ENCODE data around the gene LLGL1. TPM values are rescaled to one million over a fixed set of nuclear protein-coding genes. Genes with fewer than 3 reads are reported as not detected.

Gene LLGL1
- total and polyA plus RNA-seq, 2 donors (not counting 1 experiment from before 2014, with no cell fraction given), result 14.9 to 15.2 TPM

GRCh38 chr17:18253187-18253884 is 27.9 kb downstream of the LLGL1 start:
- ChIA-PET POLR2A (no interaction called here), CTCF (no interaction called here)
- TF ChIP-seq EZH2 (IDR thresholded peaks at IDR 0.05; ENCODE audit: borderline replicate concordance, insufficient read depth, low read depth, low read length, poor library complexity, severe bottlenecking) (no peak), CTCF (IDR thresholded peaks at IDR 0.05) (no peak)
- DNase-seq (no peak), ATAC-seq (ENCODE audit: low read depth) (no peak)
- H3K4me1 ChIP-seq (ENCODE audit: control insufficient read depth in 2 of 2, insufficient read depth in 2 of 2, low read length in 2 of 2), result peaks cover 12 to 14% of the 10 kb centered on the region in 2 donors
- intact Hi-C loops (cut with micrococcal nuclease), result no loop called here
- no peak overlapping the region for H3K4me3 Mint-ChIP-seq
- no peak overlapping the region for H2AFZ ChIP-seq (ENCODE audit: insufficient read depth, low read depth, low read length, poor library complexity, severe bottlenecking)
- H3K4me3 ChIP-seq (ENCODE audit: control extremely low read depth in 1 of 5, extremely low read depth in 1 of 5, insufficient read depth in 1 of 5, low read depth in 2 of 5, low read length in 4 of 5), result no peak overlapping the region
- no peaks in the 10 kb centered on the region for H3K9me3 ChIP-seq (ENCODE audit: control extremely low read depth in 1 of 3, control insufficient read depth in 2 of 3, insufficient read depth in 1 of 3, low read length in 2 of 3)
- H3K4me1 Mint-ChIP-seq, result peaks cover 16% of the 10 kb centered on the region
- no peaks in the 10 kb centered on the region for H3K27me3 Mint-ChIP-seq
- H3K27ac ChIP-seq (ENCODE audit: low read length in 2 of 2), result no peak overlapping the region
- no peak overlapping the region for H3K9ac ChIP-seq (ENCODE audit: low read length)
- H3K27me3 ChIP-seq (replicated peaks in 1 of 4; ENCODE audit: control extremely low read depth in 1 of 4, control insufficient read depth in 3 of 4, insufficient read depth in 4 of 4, low read length in 3 of 4), result no peaks in the 10 kb centered on the region
- H3K79me2 ChIP-seq (ENCODE audit: control insufficient read depth, insufficient read depth, low read length), result peaks cover 32% of the 10 kb centered on the region
- H3K36me3 ChIP-seq (replicated peaks in 1 of 2; ENCODE audit: control extremely low read depth in 1 of 2, control insufficient read depth in 1 of 2, extremely low read depth in 1 of 2, insufficient read depth in 2 of 2, low read length in 1 of 2), result peaks cover 0 to 73% of the 10 kb centered on the region in 2 experiments
- no peaks in the 10 kb centered on the region for H3K9me3 Mint-ChIP-seq (ENCODE audit: insufficient read depth)
- no peak overlapping the region for H3K4me2 ChIP-seq (replicated peaks; ENCODE audit: low read depth, low read length, poor library complexity, severe bottlenecking)
- peaks cover 45% of the 10 kb centered on the region for H4K20me1 ChIP-seq (ENCODE audit: control insufficient read depth, insufficient read depth, low read length, poor library complexity, severe bottlenecking)
- WGBS (ENCODE audit: insufficient coverage), result 96% methylated on average over 15 of the region's 16 CpGs
- no peak overlapping the region for H3K27ac Mint-ChIP-seq

GRCh38 chr17:18253947-18254821 is 28.7 kb downstream of the LLGL1 start:
- POLR2A ChIA-PET, result no interaction called here
- peaks cover 15 to 20% of the 10 kb centered on the region in 2 donors for H3K4me1 ChIP-seq (ENCODE audit: control insufficient read depth in 2 of 2, insufficient read depth in 2 of 2, low read length in 2 of 2)
- no peak overlapping the region for H3K9ac ChIP-seq (ENCODE audit: low read length)
- DNase-seq (no peak), ATAC-seq (ENCODE audit: low read depth) (no peak)
- no peak overlapping the region for H3K27ac ChIP-seq (ENCODE audit: low read length in 2 of 2)
- no peak for TF ChIP-seq CTCF (IDR thresholded peaks at IDR 0.05)
- no peak for TF ChIP-seq EZH2 (IDR thresholded peaks at IDR 0.05; ENCODE audit: borderline replicate concordance, insufficient read depth, low read depth, low read length, poor library complexity, severe bottlenecking)
- H3K36me3 ChIP-seq (replicated peaks in 1 of 2; ENCODE audit: control extremely low read depth in 1 of 2, control insufficient read depth in 1 of 2, extremely low read depth in 1 of 2, insufficient read depth in 2 of 2, low read length in 1 of 2), result peaks cover 0 to 64% of the 10 kb centered on the region in 2 experiments
- H3K27ac Mint-ChIP-seq, result no peak overlapping the region
- H3K79me2 ChIP-seq (ENCODE audit: control insufficient read depth, insufficient read depth, low read length), result peaks cover 39% of the 10 kb centered on the region
- H2AFZ ChIP-seq (ENCODE audit: insufficient read depth, low read depth, low read length, poor library complexity, severe bottlenecking), result no peak overlapping the region
- peaks cover 18% of the 10 kb centered on the region for H3K4me1 Mint-ChIP-seq
- WGBS (ENCODE audit: insufficient coverage), result 93% methylated on average over 26 of the region's 27 CpGs
- H3K4me3 Mint-ChIP-seq, result no peak overlapping the region
- no peak overlapping the region for H3K4me2 ChIP-seq (replicated peaks; ENCODE audit: low read depth, low read length, poor library complexity, severe bottlenecking)
- H3K9me3 Mint-ChIP-seq (ENCODE audit: insufficient read depth), result no peaks in the 10 kb centered on the region
- H3K4me3 ChIP-seq (ENCODE audit: control extremely low read depth in 1 of 5, extremely low read depth in 1 of 5, insufficient read depth in 1 of 5, low read depth in 2 of 5, low read length in 4 of 5), result no peak overlapping the region
- CTCF ChIA-PET, result no interaction called here
- H4K20me1 ChIP-seq (ENCODE audit: control insufficient read depth, insufficient read depth, low read length, poor library complexity, severe bottlenecking), result peaks cover 45% of the 10 kb centered on the region
- no peaks in the 10 kb centered on the region for H3K9me3 ChIP-seq (ENCODE audit: control extremely low read depth in 1 of 3, control insufficient read depth in 2 of 3, insufficient read depth in 1 of 3, low read length in 2 of 3)
- H3K27me3 ChIP-seq (replicated peaks in 1 of 4; ENCODE audit: control extremely low read depth in 1 of 4, control insufficient read depth in 3 of 4, insufficient read depth in 4 of 4, low read length in 3 of 4), result no peaks in the 10 kb centered on the region
- intact Hi-C loops (cut with micrococcal nuclease), result no loop called here
- H3K27me3 Mint-ChIP-seq, result no peaks in the 10 kb centered on the region

All from B cell (primary cell).